Fibroblast of skin of left biceps (primary cell): ENCODE results near the gene ZNF652.
"Not testable (repeated sequence)": the region's sequence is repeated elsewhere in the genome, so short reads cannot be mapped to it uniquely, and the experiment has no call there.

ENCODE experiments used
- DNase-seq, 2 experiments: peaks; one replicate each; pipeline ENCODE4 v3.0.0-alpha.2; 2013; ENCODE audit warnings: low read depth in 2 of 2

The ZNF652 gene

DNA sequence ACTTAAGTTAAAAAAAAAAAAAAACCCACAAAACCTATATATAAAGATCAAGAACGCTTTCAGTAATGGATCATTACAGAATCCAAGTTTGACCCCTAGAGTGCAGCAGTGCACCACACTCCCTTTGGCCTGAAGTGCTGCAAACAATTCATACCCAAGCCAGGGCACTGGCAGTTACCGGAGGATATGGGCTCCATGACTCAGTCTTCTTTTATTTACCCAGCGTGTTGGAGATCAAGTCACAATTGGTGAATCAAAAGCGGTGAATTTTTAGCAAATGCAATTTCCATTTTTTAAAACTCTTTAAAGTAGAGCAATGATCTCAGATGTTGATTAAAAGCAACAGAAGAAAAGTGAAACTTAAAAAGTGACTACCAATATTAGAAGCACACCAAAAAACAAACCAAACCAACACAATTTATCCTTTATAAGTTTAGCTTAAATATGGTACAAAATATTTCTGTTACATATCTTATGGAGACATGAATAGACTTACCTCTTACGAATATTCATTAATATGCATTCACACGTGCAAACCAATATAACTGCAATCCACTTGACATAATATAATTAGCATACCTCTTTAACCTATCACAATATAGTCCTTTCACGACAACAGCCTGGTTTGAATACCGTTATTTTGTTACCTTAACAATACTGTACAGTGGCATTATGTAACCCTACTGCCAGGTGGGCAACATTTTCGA, 46.3 kb downstream of the ZNF652 start:
- peak; percentile 51 for DNase-seq

- DNase-seq, result no peak
These were observed 49.3 kb downstream of the ZNF652 start for GRCh38 chr17:49312722-49313121.

DNA sequence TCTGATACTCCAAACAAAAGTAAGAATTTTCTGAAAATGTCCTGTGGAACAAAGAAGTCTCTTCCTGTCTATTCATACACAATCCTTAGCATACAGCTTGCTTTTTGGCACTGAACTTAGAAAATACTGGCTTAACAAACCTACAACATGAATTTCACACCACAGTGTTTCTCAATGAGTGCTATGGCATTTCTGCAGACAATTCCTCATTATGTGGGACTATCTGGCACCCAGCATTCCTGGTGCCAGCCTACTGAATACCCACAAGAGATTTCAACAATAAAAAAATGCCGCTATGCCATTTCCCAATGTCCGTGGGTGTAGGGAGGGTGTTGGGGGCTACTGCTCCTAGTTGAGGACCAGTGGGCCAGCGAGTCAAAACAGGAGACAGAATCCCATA, 62.1 kb downstream of the ZNF652 start:
- no peak for DNase-seq

GRCh38 chr17:49298371-49298976, 63.6 kb downstream of the ZNF652 start:
- DNase-seq, result no peak

DNA sequence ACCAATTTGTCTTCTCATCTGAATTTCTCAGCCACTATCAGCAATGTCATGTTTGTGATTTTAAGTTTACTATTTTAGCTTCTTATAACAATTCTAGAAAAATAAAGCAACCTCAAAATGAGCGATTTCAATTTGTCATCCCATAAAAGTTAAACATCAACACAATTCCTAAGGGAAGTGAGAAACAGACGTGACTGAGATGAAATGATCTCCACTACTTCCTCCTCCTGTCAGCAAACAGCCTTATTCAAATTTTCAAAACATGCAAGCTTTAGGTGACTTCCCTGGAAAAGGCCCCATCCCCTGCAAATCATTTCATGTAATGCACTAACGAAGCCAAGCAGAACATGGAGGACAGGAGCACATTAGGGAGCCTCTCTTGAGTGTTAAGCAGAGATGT, 64.9 kb downstream of the ZNF652 start:
- DNase-seq, result no peak

GRCh38 chr17:49294122-49294521, 67.9 kb downstream of the ZNF652 start:
- DNase-seq, result no peak

GRCh38 chr17:49292901-49293300, 69.1 kb downstream of the ZNF652 start:
- no peak for DNase-seq

DNA sequence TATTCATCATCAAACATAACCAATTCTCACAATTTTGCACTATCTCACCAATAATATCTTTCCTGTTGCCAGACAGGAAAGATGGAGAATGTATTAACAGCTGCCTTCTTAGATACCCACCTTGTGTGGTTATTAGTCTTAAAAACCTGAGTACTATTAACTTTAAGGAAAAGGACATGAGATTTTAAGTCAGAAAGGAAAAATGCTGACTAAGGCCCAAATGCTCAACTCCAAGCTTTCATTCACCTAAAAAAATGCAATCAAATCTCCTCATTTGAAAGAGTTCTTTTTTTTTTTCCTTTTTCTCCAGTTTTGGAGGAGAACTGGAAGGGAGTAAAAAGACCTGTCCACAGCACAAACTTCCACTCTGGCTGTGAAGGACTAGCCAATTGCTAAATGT, 70.1 kb downstream of the ZNF652 start:
- no peak for DNase-seq

- peak in 1 of 2 experiments; percentile 1 for DNase-seq
These were observed 71.2 kb downstream of the ZNF652 start for GRCh38 chr17:49290690-49291359.

GRCh38 chr17:49288388-49288787, 73.7 kb downstream of the ZNF652 start:
- DNase-seq, result no peak

- DNase-seq, result no peak
These were observed 74.6 kb downstream of the ZNF652 start for GRCh38 chr17:49287481-49287880.

GRCh38 chr17:49286261-49286973, 75.6 kb downstream of the ZNF652 start:
- not testable (repeated sequence) for DNase-seq

DNA sequence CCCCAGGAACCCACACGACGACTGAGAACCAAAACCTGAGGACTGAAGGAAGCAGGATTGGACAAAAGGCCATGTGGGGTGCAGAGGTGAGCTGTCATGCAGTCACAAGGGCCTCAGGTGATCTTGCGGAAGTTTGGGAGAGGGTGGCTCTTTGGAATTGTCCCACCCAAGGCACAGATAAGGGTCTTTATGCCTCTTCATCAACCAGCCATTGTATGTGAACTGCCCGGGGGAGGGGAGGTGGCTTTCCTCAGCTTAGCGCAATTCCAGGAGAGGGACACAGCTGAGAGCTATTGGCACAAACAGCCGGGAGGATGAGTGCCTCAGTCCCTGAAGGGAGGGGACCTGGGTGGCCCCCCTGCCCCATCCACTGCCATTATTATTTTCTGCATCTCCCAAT, 76.3 kb downstream of the ZNF652 start:
- no peak for DNase-seq

GRCh38 chr17:49280918-49281317, 81.1 kb downstream of the ZNF652 start:
- DNase-seq, result no peak

DNA sequence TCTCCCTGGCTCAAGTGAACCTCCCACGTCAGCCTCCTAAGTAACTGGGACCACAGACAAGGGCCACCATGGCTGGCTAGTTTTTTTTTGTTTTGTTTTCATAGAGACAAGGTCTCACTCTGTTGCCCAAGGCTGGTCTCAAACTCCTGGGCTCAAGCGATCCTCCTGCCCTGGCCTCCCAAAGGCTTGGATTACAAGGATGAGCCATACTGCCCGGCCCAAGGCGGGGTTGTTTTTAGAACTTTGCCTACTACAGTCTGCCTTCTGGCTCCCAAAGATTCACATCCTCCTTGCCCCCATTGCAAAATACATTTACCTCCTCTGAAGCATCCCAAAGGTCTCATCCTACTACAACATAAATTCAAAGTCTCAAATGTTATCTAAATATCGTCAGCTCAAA, 82.0 kb downstream of the ZNF652 start:
- no peak for DNase-seq

DNA sequence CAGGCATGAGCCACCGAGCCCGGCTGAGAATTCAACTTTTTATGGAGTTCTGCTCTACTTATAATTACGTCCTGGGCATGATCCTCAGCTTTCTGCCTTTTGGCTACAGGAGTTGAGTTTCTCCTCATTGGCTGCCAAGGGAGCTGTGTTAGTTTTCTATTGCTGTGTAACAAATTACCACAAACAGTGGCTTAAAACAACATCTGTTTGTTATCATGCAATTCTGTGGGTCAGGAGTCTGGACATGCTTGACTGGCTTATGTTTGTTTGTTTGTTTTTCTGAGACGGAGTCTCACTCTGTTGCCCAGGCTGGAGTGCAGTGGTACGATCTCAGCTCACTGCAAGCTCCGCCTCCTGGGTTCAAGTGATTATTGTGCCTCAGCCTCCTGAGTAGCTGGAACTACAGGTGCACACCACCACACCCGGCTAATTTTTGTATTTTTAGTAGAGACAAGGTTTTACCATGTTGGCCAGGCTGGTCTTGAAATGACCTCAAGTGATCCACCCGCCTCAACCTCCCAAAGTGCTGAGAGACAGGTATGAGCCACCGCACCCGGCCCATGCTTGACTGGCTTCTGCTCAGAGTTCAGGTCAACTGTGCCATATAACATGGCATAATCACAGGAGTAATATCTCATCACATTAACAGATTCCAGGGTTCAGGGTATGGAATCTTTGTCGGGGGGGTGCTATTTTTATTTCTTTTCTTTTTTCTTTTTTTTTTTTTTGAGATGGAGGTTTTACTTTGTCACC, 82.6 kb downstream of the ZNF652 start:
- DNase-seq, result not testable (repeated sequence)

- DNase-seq, result no peak
These were observed 84.0 kb downstream of the ZNF652 start for GRCh38 chr17:49278076-49278475.

DNA sequence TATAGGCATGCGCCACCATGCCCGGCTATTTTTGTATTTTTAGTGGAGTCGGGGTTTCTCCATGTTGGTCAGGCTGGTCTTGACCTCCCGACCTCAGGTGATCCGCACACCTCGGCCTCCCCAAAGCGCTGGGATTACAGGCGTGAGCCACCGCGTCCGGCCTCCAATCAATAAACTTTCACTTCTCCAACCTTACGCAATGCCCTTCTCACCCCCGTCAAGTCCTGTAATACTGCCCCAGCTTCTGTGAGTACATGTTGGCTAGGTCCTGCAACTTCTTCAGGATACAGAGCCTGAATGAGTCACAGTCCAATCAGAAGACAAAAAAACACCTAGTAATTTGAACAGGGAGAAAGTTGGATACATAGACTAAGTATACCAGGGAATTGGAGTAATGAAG, 84.4 kb downstream of the ZNF652 start:
- DNase-seq, result no peak

- not testable (repeated sequence) for DNase-seq
These were observed 86.1 kb downstream of the ZNF652 start for GRCh38 chr17:49275981-49276380.

DNA sequence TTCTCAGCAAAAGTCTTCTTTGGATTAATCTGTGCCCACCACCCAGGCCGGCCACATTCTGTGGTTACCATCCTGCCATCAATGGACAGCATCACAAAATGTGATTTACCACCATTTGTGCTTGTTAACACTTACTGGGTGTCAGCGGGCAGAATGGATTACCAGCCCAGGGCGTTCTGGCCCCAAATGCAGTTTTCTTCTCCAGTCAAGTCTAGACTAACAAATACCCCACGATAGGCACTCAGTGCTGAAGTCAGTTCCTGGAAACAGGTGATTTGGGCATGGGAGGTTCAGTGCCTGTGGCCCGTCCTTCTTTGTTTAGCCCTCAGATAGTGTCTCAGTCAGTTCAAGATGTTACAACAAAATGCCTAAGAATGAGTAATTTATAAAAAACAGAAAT, 92.7 kb downstream of the ZNF652 start:
- DNase-seq, result no peak

- no peak for DNase-seq
These were observed 94.1 kb downstream of the ZNF652 start for GRCh38 chr17:49267912-49268311.

DNA sequence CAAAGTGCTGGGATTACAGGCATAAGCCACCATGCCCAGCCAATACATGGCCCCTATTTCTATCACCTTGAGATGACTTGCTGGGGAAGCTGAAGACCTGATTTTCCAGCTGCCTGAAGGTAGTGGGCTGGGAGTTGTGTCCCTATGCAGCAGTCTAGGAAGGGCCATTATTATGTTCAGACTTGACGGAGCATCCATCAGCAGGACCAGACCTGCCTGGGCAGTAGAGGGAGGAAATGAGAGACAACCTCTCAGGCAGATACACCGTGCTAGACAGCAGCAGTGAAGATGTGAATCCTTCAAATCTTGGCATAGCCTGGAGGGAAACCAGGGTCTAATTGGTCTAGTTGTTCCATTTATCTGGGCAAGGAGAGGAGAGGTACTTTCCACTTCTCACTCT, 95.8 kb downstream of the ZNF652 start:
- DNase-seq, result no peak
